Fibroblast of lung (primary cell): Measurements from ENCODE around the gene ACTRT2. TPM values are rescaled to one million over a fixed set of nuclear protein-coding genes. Genes with fewer than 3 reads are reported as not detected.

Source experiments
- DNase-seq, 2 donors: peaks; one replicate each; pipeline versions ENCODE4 v3.0.0 to v3.0.0-alpha.2; 2010; ENCODE audit warnings: low read depth in 2 of 2
- H2AFZ ChIP-seq: 2 replicates; pipeline ENCODE4 v1.5.1; 2012; ENCODE audit warnings: low read length, control low read depth, inconsistent platforms
- H3K27ac ChIP-seq: 2 replicates; pipeline ENCODE4 v1.5.1; 2011; ENCODE audit warnings: low read length, control low read depth; ENCODE audit not compliant: insufficient read depth
- H3K27me3 ChIP-seq: 2 replicates; pipeline ENCODE4 v1.5.1; 2011; ENCODE audit warnings: mild to moderate bottlenecking, low read length; ENCODE audit not compliant: control insufficient read depth, insufficient read depth
- H3K36me3 ChIP-seq: 2 replicates; pipeline ENCODE4 v1.5.1; 2011; ENCODE audit warnings: low read length; ENCODE audit not compliant: control insufficient read depth, insufficient read depth
- H3K4me1 ChIP-seq: 2 replicates; pipeline ENCODE4 v1.5.1; 2011; ENCODE audit warnings: low read length; ENCODE audit not compliant: control insufficient read depth, insufficient read depth; ENCODE audit errors: extremely low read depth
- H3K4me2 ChIP-seq: 2 replicates; pipeline ENCODE4 v1.5.1; 2011; ENCODE audit warnings: low read length, control low read depth; ENCODE audit not compliant: insufficient read depth; ENCODE audit errors: extremely low read depth
- H3K4me3 ChIP-seq, 4 experiments: fragments of 200-600 bp in 1 of 4; sonication (generic) in 1 of 4; replicated peaks in 1 of 4; 2 replicates each; pipeline ENCODE4 v1.5.1; 2011 to 2016; ENCODE audit warnings: low read length in 4 of 4, low read depth in 3 of 4, mild to moderate bottlenecking in 3 of 4, control low read depth in 2 of 4, inconsistent platforms in 1 of 4, mixed read lengths in 1 of 4; ENCODE audit not compliant: insufficient read depth in 1 of 4; ENCODE audit errors: control extremely low read depth in 1 of 4
- H3K79me2 ChIP-seq: 2 replicates; pipeline ENCODE4 v1.5.1; 2012; ENCODE audit warnings: mild to moderate bottlenecking, low read length, inconsistent platforms; ENCODE audit not compliant: control insufficient read depth, insufficient read depth
- H3K9ac ChIP-seq: 2 replicates; pipeline ENCODE4 v1.5.1; 2011; ENCODE audit warnings: mild to moderate bottlenecking, low read length, control low read depth; ENCODE audit not compliant: insufficient read depth
- H3K9me3 ChIP-seq: 2 replicates; pipeline ENCODE4 v1.5.1; 2012; ENCODE audit warnings: low read depth, low read length; ENCODE audit not compliant: control insufficient read depth, insufficient read depth
- H4K20me1 ChIP-seq: 2 replicates; pipeline ENCODE4 v1.5.1; 2011; ENCODE audit warnings: low read length; ENCODE audit not compliant: control insufficient read depth, insufficient read depth; ENCODE audit errors: extremely low read depth
- CTCF ChIP-seq, 2 donors: IDR thresholded peaks in 1 of 2; conservative IDR thresholded peaks in 1 of 2; 1 replicate in 1 of 2; 2 replicates in 1 of 2; pipeline ENCODE4 v1.5.1; 2011 to 2012; ENCODE audit warnings: low read length in 2 of 2, control low read depth in 1 of 2, inconsistent platforms in 1 of 2, low read depth in 1 of 2, mild to moderate bottlenecking in 1 of 2
- EZH2 ChIP-seq: IDR thresholded peaks from 2 replicates; pipeline ENCODE4 v1.5.1; 2012; ENCODE audit warnings: low read length, control low read depth, mild to moderate bottlenecking; ENCODE audit errors: missing control alignments
- polyA plus RNA-seq, 2 donors: library from polyadenylated mRNA; depleted of rRNA in 1 of 2; stranded (reverse) in 1 of 2; unstranded in 1 of 2; fragments of >200 nt; gene quantifications; 2 replicates each; pipeline ENCODE4 v1.2.1, GENCODE V29; 2011 to 2012; ENCODE audit warnings: missing spikeins in 1 of 2
- total RNA-seq: library from RNA; depleted of rRNA; stranded (reverse); fragments of >200 nt; gene quantifications from 2 replicates; pipeline ENCODE4 v1.2.1, GENCODE V29; 2014

The ACTRT2 gene
- total and polyA plus RNA-seq, 2 donors (not counting 1 experiment from before 2014, with no cell fraction given) = not detected

- Histone ChIP-seq H3K4me1 (no peaks in the 10 kb centered on the region), H3K79me2 (no peaks in the 10 kb centered on the region), H3K9me3 (no peaks in the 10 kb centered on the region), H4K20me1 (no peaks in the 10 kb centered on the region), H2AFZ (no peak overlapping the region), H3K27me3 (no peaks in the 10 kb centered on the region), H3K9ac (no peak overlapping the region), H3K27ac (no peak overlapping the region), H3K4me3 (no peak overlapping the region), H3K36me3 (no peaks in the 10 kb centered on the region), H3K4me2 (no peak overlapping the region)
- DNase-seq = no peak
- no peak for TF ChIP-seq EZH2
- TF ChIP-seq CTCF (conservative IDR thresholded peaks at IDR 0.05 in 1 of 2, IDR thresholded peaks at IDR 0.05 in 1 of 2; ENCODE audit: low read depth in 1 of 2, low read length in 2 of 2) = no peak
These were observed 48.2 kb upstream of the ACTRT2 start for GRCh38 chr1:2972879-2973575.

- Histone ChIP-seq H3K4me1 (no peaks in the 10 kb centered on the region), H2AFZ (no peak overlapping the region), H3K4me2 (no peak overlapping the region), H3K27ac (no peak overlapping the region), H3K9ac (no peak overlapping the region), H3K4me3 (no peak overlapping the region), H4K20me1 (no peaks in the 10 kb centered on the region), H3K27me3 (no peaks in the 10 kb centered on the region), H3K79me2 (no peaks in the 10 kb centered on the region), H3K9me3 (no peaks in the 10 kb centered on the region), H3K36me3 (no peaks in the 10 kb centered on the region)
- TF ChIP-seq CTCF (conservative IDR thresholded peaks at IDR 0.05 in 1 of 2, IDR thresholded peaks at IDR 0.05 in 1 of 2; ENCODE audit: low read depth in 1 of 2, low read length in 2 of 2) (no peak), EZH2 (no peak)
- DNase-seq = no peak
These were observed 47.4 kb upstream of the ACTRT2 start for GRCh38 chr1:2973601-2974593.

GRCh38 chr1:2974701-2975301, 46.5 kb upstream of the ACTRT2 start:
- no peak overlapping the region for H3K27ac ChIP-seq
- H3K4me3 ChIP-seq = no peak overlapping the region
- H3K27me3 ChIP-seq = no peaks in the 10 kb centered on the region
- H3K9me3 ChIP-seq = no peaks in the 10 kb centered on the region
- no peaks in the 10 kb centered on the region for H3K79me2 ChIP-seq
- no peak overlapping the region for H2AFZ ChIP-seq
- no peak overlapping the region for H3K9ac ChIP-seq
- no peaks in the 10 kb centered on the region for H3K4me1 ChIP-seq
- H3K36me3 ChIP-seq = no peaks in the 10 kb centered on the region
- H3K4me2 ChIP-seq = no peak overlapping the region
- no peaks in the 10 kb centered on the region for H4K20me1 ChIP-seq
- TF ChIP-seq CTCF (conservative IDR thresholded peaks at IDR 0.05 in 1 of 2, IDR thresholded peaks at IDR 0.05 in 1 of 2; ENCODE audit: low read depth in 1 of 2, low read length in 2 of 2) (no peak), EZH2 (no peak)
- DNase-seq = no peak
